ENCODE measurements around the gene LTB4R2.

The LTB4R2 gene

GRCh38 chr14:24271834-24272263 lies 38.1 kb upstream of the LTB4R2 start:
- Histone ChIP-seq H3K4me3 (peak overlapping the region; percentile 72 to 95 (median 82)), H3K36me3 (peaks cover 7 to 35% (median 25%) of the 10 kb centered on the region in 11 experiments; a peak in 19 of 22 replicates), H3K4me1 (peaks cover 19 to 69% (median 59%) of the 10 kb centered on the region in 10 experiments), H3K27me3 (no peaks in the 10 kb centered on the region), H3K9me3 (replicated peaks in 1 of 11) (no peaks in the 10 kb centered on the region), H3K27ac (peak overlapping the region; percentile 95 to 100 (median 98)), H4K20me1 (peaks cover 0 to 2% (median 0%) of the 10 kb centered on the region in 11 experiments; a peak in 1 of 22 replicates), H3K9ac (peak overlapping the region; percentile 92 to 100 (median 98)), H3K4me2 (peak overlapping the region; percentile 89 to 97 (median 94))
- no peak for TF ChIP-seq Cebpa-rat (IDR thresholded peaks at IDR 0.05)

DNA sequence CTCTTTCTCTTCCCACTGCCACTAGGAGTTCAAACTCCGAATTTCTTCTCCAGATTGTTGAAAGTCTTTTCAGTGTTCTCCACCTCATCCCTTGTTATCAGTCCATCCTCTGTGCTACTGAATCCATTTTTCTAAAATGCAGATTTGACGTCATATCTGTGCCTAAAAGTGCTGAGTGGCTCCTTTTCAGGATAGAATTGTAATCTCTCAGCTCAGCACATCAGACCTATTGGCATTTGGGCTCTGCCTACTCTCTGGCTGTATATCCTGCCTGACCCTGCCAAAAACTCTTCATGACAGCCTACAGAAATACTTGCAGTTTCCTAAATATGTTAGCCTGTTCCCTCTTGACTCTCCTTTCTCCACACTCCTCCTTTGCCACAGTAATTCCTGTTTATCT lies 37.5 kb upstream of the LTB4R2 start:
- peaks cover 2 to 29% (median 19%) of the 10 kb centered on the region in 11 experiments; a peak in 19 of 22 replicates for H3K36me3 ChIP-seq
- H3K4me2 ChIP-seq = peak overlapping the region; percentile 89 to 97 (median 94); a peak in 19 of 22 replicates
- H4K20me1 ChIP-seq = no peaks in the 10 kb centered on the region
- no peaks in the 10 kb centered on the region for H3K27me3 ChIP-seq
- H3K9me3 ChIP-seq (replicated peaks in 1 of 11) = no peaks in the 10 kb centered on the region
- H3K4me3 ChIP-seq = peak overlapping the region in 2 of 10 experiments; percentile 78 to 84; a peak in 3 of 20 replicates
- H3K4me1 ChIP-seq = peaks cover 17 to 76% (median 61%) of the 10 kb centered on the region in 10 experiments
- TF ChIP-seq Cebpa-rat (IDR thresholded peaks at IDR 0.05) = no peak
- peak overlapping the region in 6 of 11 experiments; percentile 97 to 100 (median 99); a peak in 10 of 22 replicates for H3K27ac ChIP-seq
- H3K9ac ChIP-seq = peak overlapping the region in 5 of 11 experiments; percentile 31 to 98 (median 61); a peak in 6 of 22 replicates

DNA sequence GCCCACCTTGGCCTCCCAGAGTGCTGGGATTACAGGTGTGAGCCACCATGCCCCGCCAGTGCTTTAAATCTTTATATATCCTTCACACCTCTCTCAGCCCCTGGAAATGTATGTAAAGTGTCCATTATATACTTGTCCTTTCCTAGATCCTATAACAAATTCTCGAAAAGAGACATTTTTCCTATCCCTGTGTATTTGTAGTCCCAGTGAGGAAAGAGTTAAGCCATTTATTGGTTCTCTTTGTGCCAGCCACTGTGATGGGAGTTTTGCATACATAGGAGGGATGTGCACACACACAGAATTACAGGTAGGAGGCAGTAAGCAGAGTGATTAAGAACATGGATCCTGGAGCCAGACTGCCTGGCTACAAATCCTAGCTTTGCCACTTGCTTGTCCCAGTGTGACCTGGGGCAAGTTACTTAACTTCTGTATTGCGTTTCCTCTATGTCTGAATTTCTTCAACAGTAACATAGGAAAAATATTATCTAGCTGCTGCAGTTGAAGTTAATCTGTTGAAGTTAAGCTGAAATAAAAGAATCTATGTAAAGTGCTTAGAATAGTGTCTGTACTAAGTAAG lies 36.4 kb upstream of the LTB4R2 start:
- H4K20me1 ChIP-seq = no peaks in the 10 kb centered on the region
- H3K4me3 ChIP-seq = no peak overlapping the region
- H3K9ac ChIP-seq = peak overlapping the region in 6 of 11 experiments; percentile 3 to 98 (median 60); a peak in 9 of 22 replicates
- H3K27me3 ChIP-seq = no peaks in the 10 kb centered on the region
- TF ChIP-seq Cebpa-rat (IDR thresholded peaks at IDR 0.05) = no peak
- peaks cover 28 to 86% (median 72%) of the 10 kb centered on the region in 10 experiments for H3K4me1 ChIP-seq
- H3K9me3 ChIP-seq (replicated peaks in 1 of 11) = peaks cover 0 to 6% (median 0%) of the 10 kb centered on the region in 11 experiments; a peak in 2 of 22 replicates
- peak overlapping the region in 8 of 11 experiments; percentile 28 to 100 (median 98); a peak in 14 of 22 replicates for H3K27ac ChIP-seq
- peaks cover 0 to 20% (median 15%) of the 10 kb centered on the region in 11 experiments; a peak in 17 of 22 replicates for H3K36me3 ChIP-seq
- peak overlapping the region in 8 of 11 experiments; percentile 10 to 97 (median 90); a peak in 15 of 22 replicates for H3K4me2 ChIP-seq

GRCh38 chr14:24274101-24274543 lies 35.8 kb upstream of the LTB4R2 start:
- no peak overlapping the region for H3K4me3 ChIP-seq
- peaks cover 0 to 14% (median 10%) of the 10 kb centered on the region in 11 experiments; a peak in 16 of 22 replicates for H3K36me3 ChIP-seq
- H3K27ac ChIP-seq = peak overlapping the region in 8 of 11 experiments; percentile 28 to 100 (median 98); a peak in 16 of 22 replicates
- H3K9me3 ChIP-seq (replicated peaks in 1 of 11) = peaks cover 0 to 9% (median 0%) of the 10 kb centered on the region in 11 experiments; a peak in 2 of 22 replicates
- peak in 3 of 11 experiments; percentile 41 to 76 (median 68); a peak in 4 of 22 replicates for TF ChIP-seq Cebpa-rat (IDR thresholded peaks at IDR 0.05)
- peak overlapping the region in 6 of 11 experiments; percentile 3 to 98 (median 60); a peak in 9 of 22 replicates for H3K9ac ChIP-seq
- no peaks in the 10 kb centered on the region for H4K20me1 ChIP-seq
- peak overlapping the region in 8 of 11 experiments; percentile 10 to 97 (median 90); a peak in 16 of 22 replicates for H3K4me2 ChIP-seq
- H3K4me1 ChIP-seq = peaks cover 34 to 92% (median 78%) of the 10 kb centered on the region in 10 experiments
- no peaks in the 10 kb centered on the region for H3K27me3 ChIP-seq

GRCh38 chr14:24277071-24277470 lies 32.9 kb upstream of the LTB4R2 start:
- peaks cover 40 to 100% (median 93%) of the 10 kb centered on the region in 10 experiments for H3K4me1 ChIP-seq
- H4K20me1 ChIP-seq = no peaks in the 10 kb centered on the region
- no peaks in the 10 kb centered on the region for H3K36me3 ChIP-seq
- H3K27me3 ChIP-seq = no peaks in the 10 kb centered on the region
- peak overlapping the region in 10 of 11 experiments; percentile 70 to 97 (median 88); a peak in 19 of 22 replicates for H3K4me2 ChIP-seq
- no peak overlapping the region; a peak in 1 of 20 replicates for H3K4me3 ChIP-seq
- H3K27ac ChIP-seq = peak overlapping the region; percentile 68 to 100 (median 90); a peak in 21 of 22 replicates
- TF ChIP-seq Cebpa-rat (IDR thresholded peaks at IDR 0.05) = no peak
- H3K9me3 ChIP-seq (replicated peaks in 1 of 11) = peaks cover 0 to 9% (median 0%) of the 10 kb centered on the region in 11 experiments; a peak in 2 of 22 replicates
- peak overlapping the region in 10 of 11 experiments; percentile 52 to 83 (median 72); a peak in 17 of 22 replicates for H3K9ac ChIP-seq

DNA sequence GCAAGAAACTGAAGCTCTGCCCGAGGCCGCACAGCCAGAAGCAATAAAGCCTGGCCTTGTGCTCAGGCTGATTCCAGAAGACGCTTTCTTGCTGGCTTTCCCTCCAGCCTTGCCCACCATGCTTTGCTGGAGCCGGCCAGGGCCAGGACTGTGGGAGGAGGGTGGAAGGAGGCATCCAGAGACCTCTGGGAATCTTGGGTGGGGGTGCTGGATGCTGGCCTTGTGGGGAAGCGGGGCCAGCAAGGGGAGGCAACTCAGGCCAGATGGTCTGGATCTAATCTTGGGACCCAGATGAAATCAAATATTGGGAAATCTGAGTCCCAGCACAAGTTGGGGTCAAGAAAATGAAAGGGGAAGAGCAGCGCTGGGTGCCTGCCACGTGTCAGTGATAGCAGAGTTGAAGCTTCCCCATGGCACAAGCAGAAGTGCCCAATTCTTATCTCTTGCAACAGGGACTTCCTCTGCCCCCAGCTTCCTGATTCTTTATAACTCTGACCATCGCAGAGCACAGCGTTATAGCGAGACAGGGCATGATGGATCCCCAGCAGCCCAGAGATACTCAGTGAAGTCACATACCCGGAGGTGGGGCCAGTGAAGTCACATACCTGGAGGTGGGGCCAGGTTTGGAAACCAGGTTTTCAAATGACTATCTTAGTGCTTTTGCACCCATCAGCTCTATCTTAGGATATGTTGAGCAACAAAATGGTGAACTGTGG lies 32.2 kb upstream of the LTB4R2 start:
- H3K4me3 ChIP-seq = peak overlapping the region in 2 of 10 experiments; percentile 10 to 21; a peak in 3 of 20 replicates
- H3K27me3 ChIP-seq = no peaks in the 10 kb centered on the region
- no peaks in the 10 kb centered on the region for H4K20me1 ChIP-seq
- H3K9ac ChIP-seq = peak overlapping the region; percentile 27 to 83 (median 72); a peak in 19 of 22 replicates
- H3K36me3 ChIP-seq = no peaks in the 10 kb centered on the region
- peak in 8 of 11 experiments; percentile 32 to 82 (median 68); a peak in 12 of 22 replicates for TF ChIP-seq Cebpa-rat (IDR thresholded peaks at IDR 0.05)
- H3K4me1 ChIP-seq = peaks cover 33 to 100% (median 91%) of the 10 kb centered on the region in 10 experiments
- H3K9me3 ChIP-seq (replicated peaks in 1 of 11) = peaks cover 0 to 9% (median 0%) of the 10 kb centered on the region in 11 experiments; a peak in 2 of 22 replicates
- peak overlapping the region; percentile 68 to 100 (median 90) for H3K27ac ChIP-seq
- peak overlapping the region; percentile 70 to 97 (median 86) for H3K4me2 ChIP-seq

- no peaks in the 10 kb centered on the region for H4K20me1 ChIP-seq
- no peaks in the 10 kb centered on the region for H3K27me3 ChIP-seq
- H3K9ac ChIP-seq = peak overlapping the region in 7 of 11 experiments; percentile 16 to 83 (median 77); a peak in 11 of 22 replicates
- H3K4me1 ChIP-seq = peaks cover 32 to 100% (median 85%) of the 10 kb centered on the region in 10 experiments
- H3K27ac ChIP-seq = peak overlapping the region; percentile 48 to 100 (median 90); a peak in 20 of 22 replicates
- H3K9me3 ChIP-seq (replicated peaks in 1 of 11) = peaks cover 0 to 9% (median 0%) of the 10 kb centered on the region in 11 experiments; a peak in 2 of 22 replicates
- TF ChIP-seq Cebpa-rat (IDR thresholded peaks at IDR 0.05) = no peak
- no peaks in the 10 kb centered on the region for H3K36me3 ChIP-seq
- peak overlapping the region; percentile 70 to 97 (median 86) for H3K4me2 ChIP-seq
- H3K4me3 ChIP-seq = peak overlapping the region in 3 of 10 experiments; percentile 4 to 21 (median 10); a peak in 2 of 20 replicates
These were observed 31.5 kb upstream of the LTB4R2 start for GRCh38 chr14:24278424-24278823.

Measured in BLaER1 treated with 17β-estradiol and CSF1 and Interleukin-3, amounts not matched to agents 10 nM and 100 nM (cell line).